IgD-negative memory B cell (primary cell): ENCODE results near the gene CREG2. TPM values are rescaled to one million over a fixed set of nuclear protein-coding genes. Genes with fewer than 3 reads are reported as not detected.

ENCODE experiments used
- H3K27ac Mint-ChIP-seq, 3 donors: one replicate each; pipeline ENCODE4 v1.8.0; 2020 to 2022; ENCODE audit warnings: mild to moderate bottlenecking in 3 of 3, mixed read lengths in 3 of 3, moderate library complexity in 1 of 3
- H3K27me3 Mint-ChIP-seq: one replicate; pipeline ENCODE4 v1.8.0; 2021; ENCODE audit warnings: mixed read lengths
- H3K36me3 Mint-ChIP-seq: one replicate; pipeline ENCODE4 v1.8.0; 2020; ENCODE audit warnings: mild to moderate bottlenecking, mixed read lengths
- H3K4me1 Mint-ChIP-seq, 3 donors: one replicate each; pipeline ENCODE4 v1.8.0; 2020 to 2022; ENCODE audit warnings: mixed read lengths in 3 of 3, mild to moderate bottlenecking in 1 of 3
- H3K4me3 Mint-ChIP-seq, 4 donors: one replicate each; pipeline ENCODE4 v1.8.0; 2020 to 2022; ENCODE audit warnings: mild to moderate bottlenecking in 4 of 4, mixed read lengths in 4 of 4, moderate library complexity in 3 of 4
- H3K9me3 Mint-ChIP-seq, 3 donors: one replicate each; pipeline ENCODE4 v1.8.0; 2020 to 2021; ENCODE audit warnings: mixed read lengths in 3 of 3, mild to moderate bottlenecking in 1 of 3
- polyA plus RNA-seq: library from polyadenylated mRNA; unstranded; fragments of 300-500 nt; fragmentation: Illumina TruSeq; gene quantifications from one replicate; pipeline ENCODE4 v1.2.3, GENCODE V29; 2021

Gene CREG2
- polyA plus RNA-seq: 0.06 TPM

GRCh38 chr2:101387151-101387834 lies at the start of gene CREG2:
Gene CREG2, minus strand, starts transcription at chr2:101387503. Its CDS starts 46 bp downstream, at chr2:101387457.
- Mint-ChIP-seq H3K36me3 (peaks cover 2% of the 10 kb centered on the region), H3K27ac (no peak within 1 kb of the TSS), H3K4me1 (peaks cover 8 to 10% (median 9%) of the 10 kb centered on the region in 3 donors), H3K4me3 (peak within 1 kb of the TSS; percentile 72 to 90 (median 90)), H3K9me3 (no peaks in the 10 kb centered on the region), H3K27me3 (peaks cover 45% of the 10 kb centered on the region)

- H3K27me3 Mint-ChIP-seq: no peaks in the 10 kb centered on the region
- no peak overlapping the region for H3K27ac Mint-ChIP-seq
- H3K4me3 Mint-ChIP-seq: no peak overlapping the region
- H3K4me1 Mint-ChIP-seq: no peaks in the 10 kb centered on the region
- H3K36me3 Mint-ChIP-seq: peaks cover 3% of the 10 kb centered on the region
- peaks cover 0 to 3% (median 0%) of the 10 kb centered on the region in 3 donors for H3K9me3 Mint-ChIP-seq
These were observed 47.9 kb upstream of the CREG2 start for GRCh38 chr2:101435001-101435862.

- no peak overlapping the region for H3K4me3 Mint-ChIP-seq
- H3K36me3 Mint-ChIP-seq: no peaks in the 10 kb centered on the region
- no peaks in the 10 kb centered on the region for H3K27me3 Mint-ChIP-seq
- peaks cover 0 to 3% (median 0%) of the 10 kb centered on the region in 3 donors for H3K9me3 Mint-ChIP-seq
- H3K4me1 Mint-ChIP-seq: no peaks in the 10 kb centered on the region
- no peak overlapping the region for H3K27ac Mint-ChIP-seq
These were observed 46.2 kb upstream of the CREG2 start for GRCh38 chr2:101433465-101433864.

GRCh38 chr2:101432411-101433181 lies 45.3 kb upstream of the CREG2 start:
- no peak overlapping the region for H3K27ac Mint-ChIP-seq
- peaks cover 0 to 3% (median 0%) of the 10 kb centered on the region in 3 donors for H3K9me3 Mint-ChIP-seq
- H3K27me3 Mint-ChIP-seq: no peaks in the 10 kb centered on the region
- H3K4me3 Mint-ChIP-seq: no peak overlapping the region
- H3K4me1 Mint-ChIP-seq: no peaks in the 10 kb centered on the region
- H3K36me3 Mint-ChIP-seq: no peaks in the 10 kb centered on the region

- Mint-ChIP-seq H3K27ac (no peak overlapping the region), H3K4me3 (no peak overlapping the region), H3K27me3 (no peaks in the 10 kb centered on the region), H3K36me3 (no peaks in the 10 kb centered on the region), H3K4me1 (no peaks in the 10 kb centered on the region), H3K9me3 (peaks cover 0 to 2% (median 0%) of the 10 kb centered on the region in 3 donors)
These were observed 44.2 kb upstream of the CREG2 start for GRCh38 chr2:101431486-101431885.

GRCh38 chr2:101430156-101430555 lies 42.9 kb upstream of the CREG2 start:
- Mint-ChIP-seq H3K4me1 (no peaks in the 10 kb centered on the region), H3K27ac (no peak overlapping the region), H3K4me3 (no peak overlapping the region), H3K36me3 (no peaks in the 10 kb centered on the region), H3K27me3 (no peaks in the 10 kb centered on the region), H3K9me3 (no peaks in the 10 kb centered on the region)

- Mint-ChIP-seq H3K27me3 (no peaks in the 10 kb centered on the region), H3K9me3 (no peaks in the 10 kb centered on the region), H3K4me3 (no peak overlapping the region), H3K36me3 (no peaks in the 10 kb centered on the region), H3K4me1 (no peaks in the 10 kb centered on the region), H3K27ac (no peak overlapping the region)
These were observed 42.1 kb upstream of the CREG2 start for GRCh38 chr2:101429453-101429852.

- Mint-ChIP-seq H3K27me3 (peaks cover 3% of the 10 kb centered on the region), H3K27ac (no peak overlapping the region), H3K4me3 (no peak overlapping the region), H3K9me3 (no peaks in the 10 kb centered on the region), H3K36me3 (no peaks in the 10 kb centered on the region), H3K4me1 (no peaks in the 10 kb centered on the region)
These were observed 41.3 kb upstream of the CREG2 start for GRCh38 chr2:101428422-101429176.

GRCh38 chr2:101427743-101428142 lies 40.4 kb upstream of the CREG2 start:
- Mint-ChIP-seq H3K36me3 (no peaks in the 10 kb centered on the region), H3K4me3 (no peak overlapping the region), H3K27ac (no peak overlapping the region), H3K27me3 (peaks cover 3% of the 10 kb centered on the region), H3K4me1 (no peaks in the 10 kb centered on the region), H3K9me3 (no peaks in the 10 kb centered on the region)

- Mint-ChIP-seq H3K4me3 (no peak overlapping the region), H3K9me3 (no peaks in the 10 kb centered on the region), H3K36me3 (no peaks in the 10 kb centered on the region), H3K27me3 (peaks cover 3% of the 10 kb centered on the region), H3K4me1 (no peaks in the 10 kb centered on the region), H3K27ac (no peak overlapping the region)
These were observed 39.9 kb upstream of the CREG2 start for GRCh38 chr2:101427240-101427639.

- Mint-ChIP-seq H3K36me3 (no peaks in the 10 kb centered on the region), H3K9me3 (no peaks in the 10 kb centered on the region), H3K4me3 (no peak overlapping the region), H3K27me3 (peaks cover 3% of the 10 kb centered on the region), H3K27ac (no peak overlapping the region), H3K4me1 (no peaks in the 10 kb centered on the region)
These were observed 39.5 kb upstream of the CREG2 start for GRCh38 chr2:101426822-101427221.

GRCh38 chr2:101420623-101421022 lies 33.3 kb upstream of the CREG2 start:
- Mint-ChIP-seq H3K27ac (no peak overlapping the region), H3K4me3 (no peak overlapping the region), H3K27me3 (peaks cover 6% of the 10 kb centered on the region), H3K9me3 (no peaks in the 10 kb centered on the region), H3K36me3 (no peaks in the 10 kb centered on the region), H3K4me1 (peaks cover 0 to 2% (median 0%) of the 10 kb centered on the region in 3 donors)

GRCh38 chr2:101419096-101419663 lies 31.9 kb upstream of the CREG2 start:
- H3K36me3 Mint-ChIP-seq: no peaks in the 10 kb centered on the region
- peaks cover 9% of the 10 kb centered on the region for H3K27me3 Mint-ChIP-seq
- no peak overlapping the region for H3K4me3 Mint-ChIP-seq
- no peak overlapping the region for H3K27ac Mint-ChIP-seq
- peaks cover 0 to 2% (median 0%) of the 10 kb centered on the region in 3 donors for H3K4me1 Mint-ChIP-seq
- H3K9me3 Mint-ChIP-seq: peaks cover 0 to 9% (median 0%) of the 10 kb centered on the region in 3 donors

- peaks cover 0 to 9% (median 0%) of the 10 kb centered on the region in 3 donors for H3K9me3 Mint-ChIP-seq
- no peak overlapping the region for H3K27ac Mint-ChIP-seq
- H3K36me3 Mint-ChIP-seq: no peaks in the 10 kb centered on the region
- peaks cover 0 to 2% (median 0%) of the 10 kb centered on the region in 3 donors for H3K4me1 Mint-ChIP-seq
- peaks cover 6% of the 10 kb centered on the region for H3K27me3 Mint-ChIP-seq
- H3K4me3 Mint-ChIP-seq: no peak overlapping the region
These were observed 31.3 kb upstream of the CREG2 start for GRCh38 chr2:101418460-101419095.
